ENCODE results near the gene GRM8. TPM values are rescaled to one million over a fixed set of nuclear protein-coding genes. Genes with fewer than 3 reads are reported as not detected.
A peak's percentile ranks its signal among the peaks of the same experiment; 100 is the strongest.

GRM8 gene
- total and polyA plus RNA-seq, 2 donors, result 0.27 to 0.38 TPM

DNA sequence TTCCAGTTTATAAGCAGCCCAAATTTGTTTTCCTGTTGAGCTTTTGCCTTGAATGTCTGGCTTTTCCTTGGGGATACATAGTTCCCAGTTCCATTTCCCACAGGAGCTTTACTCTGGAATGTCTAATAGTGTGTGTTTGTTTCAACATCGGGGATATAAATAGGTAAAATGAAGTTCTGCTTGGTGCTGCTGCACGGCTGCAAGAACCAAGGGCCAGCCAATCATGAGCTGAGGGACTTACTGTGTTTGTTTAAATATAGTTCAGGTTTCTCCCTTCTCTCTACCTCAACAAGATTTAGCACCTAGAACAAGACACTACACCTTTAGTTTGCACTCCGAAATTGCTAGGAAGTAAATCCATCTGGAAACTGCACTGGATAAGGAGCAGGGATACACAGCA is 43.9 kb downstream of the GRM8 start:
- no peak overlapping the region for H3K4me3 ChIP-seq (ENCODE audit: low read length in 2 of 2)
- 91% methylated on average over 3 of the region's 3 CpGs for WGBS
- DNase-seq (ENCODE audit: low read depth in 6 of 9, low spot score in 9 of 9), result no peak
- H3K9me3 ChIP-seq (ENCODE audit: control insufficient read depth in 2 of 2, insufficient read depth in 1 of 2, low read length in 1 of 2), result no peaks in the 10 kb centered on the region
- H3K4me1 ChIP-seq (ENCODE audit: control insufficient read depth in 2 of 2, insufficient read depth in 2 of 2, low read length in 2 of 2), result no peaks in the 10 kb centered on the region
- H3K27me3 ChIP-seq (ENCODE audit: control insufficient read depth in 2 of 2, insufficient read depth in 1 of 2, low read length in 1 of 2), result no peaks in the 10 kb centered on the region
- H3K27ac ChIP-seq (ENCODE audit: low read depth in 1 of 2, low read length in 1 of 2), result no peak overlapping the region
- no peaks in the 10 kb centered on the region for H3K36me3 ChIP-seq (ENCODE audit: control insufficient read depth in 2 of 2, insufficient read depth in 2 of 2, low read length in 1 of 2)

GRCh38 chr7:127208351-127208750 is 44.4 kb downstream of the GRM8 start:
- Histone ChIP-seq H3K36me3 (ENCODE audit: control insufficient read depth in 2 of 2, insufficient read depth in 2 of 2, low read length in 1 of 2) (no peaks in the 10 kb centered on the region), H3K4me3 (ENCODE audit: low read length in 2 of 2) (no peak overlapping the region), H3K27ac (ENCODE audit: low read depth in 1 of 2, low read length in 1 of 2) (no peak overlapping the region), H3K27me3 (ENCODE audit: control insufficient read depth in 2 of 2, insufficient read depth in 1 of 2, low read length in 1 of 2) (no peaks in the 10 kb centered on the region), H3K9me3 (ENCODE audit: control insufficient read depth in 2 of 2, insufficient read depth in 1 of 2, low read length in 1 of 2) (no peaks in the 10 kb centered on the region), H3K4me1 (ENCODE audit: control insufficient read depth in 2 of 2, insufficient read depth in 2 of 2, low read length in 2 of 2) (no peaks in the 10 kb centered on the region)
- no peak for DNase-seq (ENCODE audit: low read depth in 6 of 9, low spot score in 9 of 9)
- WGBS, result 83% methylated on average over 3 of the region's 3 CpGs

DNA sequence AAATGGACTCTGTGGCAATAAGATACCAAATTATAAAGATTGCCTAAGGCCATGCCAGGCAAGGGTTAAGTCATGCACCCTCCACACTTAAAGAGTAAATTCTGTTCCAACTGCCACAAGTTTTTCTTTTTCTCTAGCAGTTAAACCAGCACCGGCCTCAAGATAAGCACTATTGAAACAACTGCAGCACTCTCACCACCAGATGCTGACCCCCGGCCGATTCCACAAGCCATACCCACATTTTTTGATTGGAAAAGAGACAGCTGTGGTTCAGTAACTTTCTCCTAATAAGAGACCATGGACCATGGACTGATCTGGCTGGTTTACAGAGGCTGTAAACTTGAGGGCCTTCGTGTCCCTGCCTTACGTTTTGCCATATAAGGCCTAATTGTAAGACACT is 44.9 kb downstream of the GRM8 start:
- 84% methylated on average over 5 of the region's 5 CpGs for WGBS
- no peaks in the 10 kb centered on the region for H3K27me3 ChIP-seq (ENCODE audit: control insufficient read depth in 2 of 2, insufficient read depth in 1 of 2, low read length in 1 of 2)
- H3K4me1 ChIP-seq (ENCODE audit: control insufficient read depth in 2 of 2, insufficient read depth in 2 of 2, low read length in 2 of 2), result no peaks in the 10 kb centered on the region
- no peaks in the 10 kb centered on the region for H3K36me3 ChIP-seq (ENCODE audit: control insufficient read depth in 2 of 2, insufficient read depth in 2 of 2, low read length in 1 of 2)
- no peaks in the 10 kb centered on the region for H3K9me3 ChIP-seq (ENCODE audit: control insufficient read depth in 2 of 2, insufficient read depth in 1 of 2, low read length in 1 of 2)
- no peak overlapping the region for H3K4me3 ChIP-seq (ENCODE audit: low read length in 2 of 2)
- no peak overlapping the region for H3K27ac ChIP-seq (ENCODE audit: low read depth in 1 of 2, low read length in 1 of 2)
- DNase-seq (ENCODE audit: low read depth in 6 of 9, low spot score in 9 of 9), result no peak

DNA sequence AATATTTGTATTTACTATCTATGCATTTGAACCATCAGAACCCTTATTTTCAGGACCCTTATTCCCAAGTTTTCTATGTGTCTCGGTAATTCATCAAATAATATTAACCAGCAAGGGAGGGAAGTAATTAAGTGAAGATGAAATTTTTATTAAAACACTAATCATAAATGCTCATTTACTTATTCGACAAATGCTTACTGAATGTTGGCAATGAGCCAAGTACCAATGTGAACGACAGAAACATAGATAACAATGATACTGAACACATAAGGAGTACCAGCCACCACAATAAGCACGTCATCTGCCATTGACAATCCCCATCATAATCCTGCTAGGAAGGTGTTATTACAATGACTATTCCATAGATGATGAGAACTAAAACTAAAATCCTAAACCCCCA is 45.5 kb downstream of the GRM8 start:
- no peaks in the 10 kb centered on the region for H3K9me3 ChIP-seq (ENCODE audit: control insufficient read depth in 2 of 2, insufficient read depth in 1 of 2, low read length in 1 of 2)
- H3K4me3 ChIP-seq (ENCODE audit: low read length in 2 of 2), result no peak overlapping the region
- H3K36me3 ChIP-seq (ENCODE audit: control insufficient read depth in 2 of 2, insufficient read depth in 2 of 2, low read length in 1 of 2), result no peaks in the 10 kb centered on the region
- no peak overlapping the region for H3K27ac ChIP-seq (ENCODE audit: low read depth in 1 of 2, low read length in 1 of 2)
- H3K27me3 ChIP-seq (ENCODE audit: control insufficient read depth in 2 of 2, insufficient read depth in 1 of 2, low read length in 1 of 2), result no peaks in the 10 kb centered on the region
- 94% methylated on average over 4 of the region's 4 CpGs for WGBS
- no peak for DNase-seq (ENCODE audit: low read depth in 6 of 9, low spot score in 9 of 9)
- H3K4me1 ChIP-seq (ENCODE audit: control insufficient read depth in 2 of 2, insufficient read depth in 2 of 2, low read length in 2 of 2), result no peaks in the 10 kb centered on the region

DNA sequence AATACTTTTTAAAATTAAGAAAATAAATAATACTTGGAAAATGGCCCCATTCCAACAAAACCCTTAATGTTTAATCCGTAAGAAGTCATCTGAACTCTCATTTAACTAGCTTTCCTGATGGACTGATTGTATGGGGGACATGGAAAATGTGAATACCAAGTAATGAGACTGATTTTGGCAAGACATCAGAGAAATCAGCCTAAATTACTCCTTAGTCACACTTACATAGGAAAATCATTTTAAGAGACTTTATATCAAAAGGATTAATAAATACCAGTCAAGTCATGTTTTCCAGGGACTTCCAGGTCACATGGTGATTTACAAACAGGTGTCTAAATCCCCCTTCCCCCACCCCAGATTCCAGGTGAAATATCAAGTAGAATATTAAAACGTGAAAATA is 58.2 kb downstream of the GRM8 start:
- Histone ChIP-seq H3K9me3 (ENCODE audit: control insufficient read depth in 2 of 2, insufficient read depth in 1 of 2, low read length in 1 of 2) (no peaks in the 10 kb centered on the region), H3K4me3 (ENCODE audit: low read length in 2 of 2) (no peak overlapping the region), H3K4me1 (ENCODE audit: control insufficient read depth in 2 of 2, insufficient read depth in 2 of 2, low read length in 2 of 2) (no peaks in the 10 kb centered on the region), H3K27me3 (ENCODE audit: control insufficient read depth in 2 of 2, insufficient read depth in 1 of 2, low read length in 1 of 2) (no peaks in the 10 kb centered on the region), H3K27ac (ENCODE audit: low read depth in 1 of 2, low read length in 1 of 2) (no peak overlapping the region), H3K36me3 (ENCODE audit: control insufficient read depth in 2 of 2, insufficient read depth in 2 of 2, low read length in 1 of 2) (no peaks in the 10 kb centered on the region)
- WGBS, result 86% methylated on average over 2 of the region's 2 CpGs
- DNase-seq (ENCODE audit: low read depth in 6 of 9, low spot score in 9 of 9), result no peak

DNA sequence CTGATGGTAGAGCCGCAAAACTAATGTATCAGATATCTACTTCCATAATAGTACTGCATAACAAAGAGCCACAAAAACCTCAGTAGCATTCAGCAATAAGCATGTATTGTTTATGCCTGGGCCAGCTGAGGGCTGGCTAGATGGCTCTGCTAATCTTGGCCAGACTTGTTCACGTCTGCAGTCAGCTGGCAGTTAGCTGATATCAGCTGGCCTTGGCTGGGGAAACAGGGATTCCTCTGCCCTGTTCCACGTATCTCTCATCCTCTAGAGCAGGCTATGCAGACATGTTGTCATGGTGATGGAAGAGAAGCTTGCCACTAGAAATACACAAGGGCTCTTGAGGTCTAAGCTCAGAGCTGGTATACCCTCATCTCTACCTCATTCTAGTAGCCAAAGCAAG is 62.9 kb downstream of the GRM8 start:
- Histone ChIP-seq H3K27ac (ENCODE audit: low read depth in 1 of 2, low read length in 1 of 2) (no peak overlapping the region), H3K4me3 (ENCODE audit: low read length in 2 of 2) (no peak overlapping the region), H3K4me1 (ENCODE audit: control insufficient read depth in 2 of 2, insufficient read depth in 2 of 2, low read length in 2 of 2) (peaks cover 3 to 8% of the 10 kb centered on the region in 2 donors), H3K27me3 (ENCODE audit: control insufficient read depth in 2 of 2, insufficient read depth in 1 of 2, low read length in 1 of 2) (no peaks in the 10 kb centered on the region), H3K9me3 (ENCODE audit: control insufficient read depth in 2 of 2, insufficient read depth in 1 of 2, low read length in 1 of 2) (no peaks in the 10 kb centered on the region), H3K36me3 (ENCODE audit: control insufficient read depth in 2 of 2, insufficient read depth in 2 of 2, low read length in 1 of 2) (no peaks in the 10 kb centered on the region)
- 77% methylated on average over 3 of the region's 3 CpGs for WGBS
- DNase-seq (ENCODE audit: low read depth in 6 of 9, low spot score in 9 of 9), result no peak

DNA sequence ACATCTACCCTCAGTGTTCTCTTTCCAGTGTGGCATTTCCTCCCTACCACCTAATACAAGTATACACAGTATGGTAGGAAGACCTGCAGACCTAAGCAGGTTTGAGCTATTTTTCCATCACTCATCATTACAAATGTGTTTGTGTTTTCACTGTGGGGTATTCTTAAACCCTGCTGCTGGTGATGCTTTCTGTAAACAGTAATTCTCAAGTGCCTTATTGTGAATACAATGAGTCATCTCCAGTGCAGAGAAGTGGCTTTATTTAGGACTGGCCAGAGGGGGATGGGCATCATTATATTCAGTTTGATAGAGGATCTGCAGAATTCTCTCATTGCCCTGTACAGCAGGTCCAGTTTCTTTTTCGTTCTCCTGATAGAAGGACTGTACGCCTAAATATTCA is 63.7 kb downstream of the GRM8 start:
- H3K4me1 ChIP-seq (ENCODE audit: control insufficient read depth in 2 of 2, insufficient read depth in 2 of 2, low read length in 2 of 2), result peaks cover 3 to 8% of the 10 kb centered on the region in 2 donors
- WGBS, result 95% methylated on average over 2 of the region's 2 CpGs
- no peak overlapping the region for H3K4me3 ChIP-seq (ENCODE audit: low read length in 2 of 2)
- no peak overlapping the region for H3K27ac ChIP-seq (ENCODE audit: low read depth in 1 of 2, low read length in 1 of 2)
- H3K36me3 ChIP-seq (ENCODE audit: control insufficient read depth in 2 of 2, insufficient read depth in 2 of 2, low read length in 1 of 2), result no peaks in the 10 kb centered on the region
- H3K27me3 ChIP-seq (ENCODE audit: control insufficient read depth in 2 of 2, insufficient read depth in 1 of 2, low read length in 1 of 2), result no peaks in the 10 kb centered on the region
- H3K9me3 ChIP-seq (ENCODE audit: control insufficient read depth in 2 of 2, insufficient read depth in 1 of 2, low read length in 1 of 2), result no peaks in the 10 kb centered on the region
- DNase-seq (ENCODE audit: low read depth in 6 of 9, low spot score in 9 of 9), result no peak

GRCh38 chr7:127187740-127188139 is 65.0 kb downstream of the GRM8 start:
- no peaks in the 10 kb centered on the region for H3K27me3 ChIP-seq (ENCODE audit: control insufficient read depth in 2 of 2, insufficient read depth in 1 of 2, low read length in 1 of 2)
- H3K36me3 ChIP-seq (ENCODE audit: control insufficient read depth in 2 of 2, insufficient read depth in 2 of 2, low read length in 1 of 2), result no peaks in the 10 kb centered on the region
- H3K4me1 ChIP-seq (ENCODE audit: control insufficient read depth in 2 of 2, insufficient read depth in 2 of 2, low read length in 2 of 2), result peaks cover 3 to 8% of the 10 kb centered on the region in 2 donors
- H3K9me3 ChIP-seq (ENCODE audit: control insufficient read depth in 2 of 2, insufficient read depth in 1 of 2, low read length in 1 of 2), result no peaks in the 10 kb centered on the region
- H3K4me3 ChIP-seq (ENCODE audit: low read length in 2 of 2), result no peak overlapping the region
- peak in 2 of 9 donors; percentile 7 to 37 for DNase-seq (ENCODE audit: low read depth in 6 of 9, low spot score in 9 of 9)
- H3K27ac ChIP-seq (ENCODE audit: low read depth in 1 of 2, low read length in 1 of 2), result no peak overlapping the region
- WGBS, result 8% methylated on average over 1 of the region's 1 CpG

DNA sequence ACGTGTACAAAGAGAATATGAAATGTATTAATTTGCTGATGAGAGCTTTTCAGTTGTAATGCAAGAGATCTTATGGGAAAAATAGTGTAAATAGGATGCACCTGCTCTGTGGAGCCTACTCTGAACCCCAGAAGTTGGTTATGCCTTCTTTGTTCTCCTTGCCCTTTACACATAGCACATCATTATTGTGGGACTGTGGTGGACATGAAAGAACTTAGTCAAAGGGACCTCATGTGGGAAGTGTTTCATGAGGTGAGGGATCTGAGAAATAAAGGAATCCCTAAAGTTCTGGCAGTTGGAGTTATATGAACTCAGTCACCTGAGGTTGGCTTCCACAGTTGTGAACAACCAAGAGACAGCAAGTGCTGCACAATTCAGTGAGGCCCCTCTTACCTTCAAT is 66.1 kb downstream of the GRM8 start:
- Histone ChIP-seq H3K9me3 (ENCODE audit: control insufficient read depth in 2 of 2, insufficient read depth in 1 of 2, low read length in 1 of 2) (no peaks in the 10 kb centered on the region), H3K4me3 (ENCODE audit: low read length in 2 of 2) (no peak overlapping the region), H3K36me3 (ENCODE audit: control insufficient read depth in 2 of 2, insufficient read depth in 2 of 2, low read length in 1 of 2) (no peaks in the 10 kb centered on the region), H3K4me1 (ENCODE audit: control insufficient read depth in 2 of 2, insufficient read depth in 2 of 2, low read length in 2 of 2) (peaks cover 3 to 8% of the 10 kb centered on the region in 2 donors), H3K27ac (ENCODE audit: low read depth in 1 of 2, low read length in 1 of 2) (no peak overlapping the region), H3K27me3 (ENCODE audit: control insufficient read depth in 2 of 2, insufficient read depth in 1 of 2, low read length in 1 of 2) (no peaks in the 10 kb centered on the region)
- peak in 1 of 9 donors; percentile 8 for DNase-seq (ENCODE audit: low read depth in 6 of 9, low spot score in 9 of 9)
- 19% methylated on average over 1 of the region's 1 CpG for WGBS

DNA sequence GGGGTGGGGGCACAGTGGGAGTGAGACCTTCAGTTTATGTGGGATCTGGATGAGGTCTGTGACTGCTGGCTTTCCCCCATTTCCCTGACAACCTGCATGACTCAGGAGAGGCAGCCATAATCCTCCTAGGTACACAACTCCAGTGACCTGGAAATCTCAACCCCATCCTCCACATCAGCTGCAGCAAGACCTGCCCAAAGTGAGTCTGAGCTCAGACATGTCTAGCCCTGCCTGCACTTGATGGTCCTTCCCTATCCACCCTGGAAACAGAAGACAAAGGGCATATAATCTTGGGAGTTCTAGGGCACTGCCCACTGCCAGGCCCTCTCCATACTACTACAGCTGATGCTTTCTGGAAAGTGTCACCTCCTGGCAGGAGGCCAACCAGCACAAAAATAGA is 75.6 kb downstream of the GRM8 start:
- Histone ChIP-seq H3K27me3 (ENCODE audit: control insufficient read depth in 2 of 2, insufficient read depth in 1 of 2, low read length in 1 of 2) (no peaks in the 10 kb centered on the region), H3K27ac (ENCODE audit: low read depth in 1 of 2, low read length in 1 of 2) (no peak overlapping the region), H3K4me3 (ENCODE audit: low read length in 2 of 2) (no peak overlapping the region), H3K36me3 (ENCODE audit: control insufficient read depth in 2 of 2, insufficient read depth in 2 of 2, low read length in 1 of 2) (no peaks in the 10 kb centered on the region), H3K9me3 (ENCODE audit: control insufficient read depth in 2 of 2, insufficient read depth in 1 of 2, low read length in 1 of 2) (no peaks in the 10 kb centered on the region), H3K4me1 (ENCODE audit: control insufficient read depth in 2 of 2, insufficient read depth in 2 of 2, low read length in 2 of 2) (no peaks in the 10 kb centered on the region)
- no peak for DNase-seq (ENCODE audit: low read depth in 6 of 9, low spot score in 9 of 9)
